Measurements from ENCODE around the gene EOLA2.

- TF ChIP-seq POLR2AphosphoS5 (IDR thresholded peaks at IDR 0.05; ENCODE audit: low read depth, low read length) (no peak), REST (IDR thresholded peaks at IDR 0.05; ENCODE audit: insufficient read depth in 1 of 2, low read depth in 2 of 2, low read length in 2 of 2) (no peak)
These were observed 24.8 kb upstream of the EOLA2 start for GRCh38 chrX:149962859-149963757.

Measured in PFSK-1 (cell line).